Panc1 (cell line): ENCODE data around the gene TMEM219. TPM values are rescaled to one million over a fixed set of nuclear protein-coding genes. Genes with fewer than 3 reads are reported as not detected.

Source experiments
- total RNA-seq: library from RNA; stranded (reverse); gene quantifications from one replicate; pipeline ENCODE4 v1.2.1, GENCODE V29; 2021; ENCODE audit not compliant: unreplicated experiment

TMEM219 gene
- total RNA-seq, 1 experiment from 2014 or later, result 161 TPM

Other genes with a start within 250 kb of the TMEM219 start
- 0.18 TPM for gene C16orf54, start 216.1 kb upstream of the TMEM219 start, total RNA-seq
- gene ZG16, start 183.8 kb upstream of the TMEM219 start, total RNA-seq, result not detected
- gene KIF22, start 171.3 kb upstream of the TMEM219 start, total RNA-seq, result 111 TPM
- gene MAZ, start 155.6 kb upstream of the TMEM219 start, total RNA-seq, result 426 TPM
- gene PRRT2, start 149.9 kb upstream of the TMEM219 start, total RNA-seq, result 9.7 TPM
- 42.5 TPM for gene PAGR1, start 145.9 kb upstream of the TMEM219 start, total RNA-seq
- 107 TPM for gene MVP, start 141.6 kb upstream of the TMEM219 start, total RNA-seq
- 71.6 TPM for gene CDIPT, start 98.9 kb upstream of the TMEM219 start, total RNA-seq
- gene SEZ6L2, start 62.5 kb upstream of the TMEM219 start, total RNA-seq, result 70.7 TPM
- 87.0 TPM for gene ASPHD1, start 61.6 kb upstream of the TMEM219 start, total RNA-seq
- gene KCTD13, start 35.9 kb upstream of the TMEM219 start, total RNA-seq, result 45.7 TPM
- 99.4 TPM for gene TAOK2, start 11.8 kb downstream of the TMEM219 start, total RNA-seq
- 25.3 TPM for gene HIRIP3, start 33.5 kb downstream of the TMEM219 start, total RNA-seq
- gene INO80E, start 34.2 kb downstream of the TMEM219 start, total RNA-seq, result 104 TPM
- 3.2 TPM for gene DOC2A, start 48.9 kb downstream of the TMEM219 start, total RNA-seq
- gene C16orf92, start 61.1 kb downstream of the TMEM219 start, total RNA-seq, result not detected
- gene TLCD3B, start 69.2 kb downstream of the TMEM219 start, total RNA-seq, result 3.5 TPM
- gene ALDOA, start 103.7 kb downstream of the TMEM219 start, total RNA-seq, result 2,516 TPM
- 186 TPM for gene PPP4C, start 113.9 kb downstream of the TMEM219 start, total RNA-seq
- 0.46 TPM for gene TBX6, start 129.8 kb downstream of the TMEM219 start, total RNA-seq
- 0.69 TPM for gene YPEL3, start 134.1 kb downstream of the TMEM219 start, total RNA-seq
- 2.5 TPM for gene GDPD3, start 151.5 kb downstream of the TMEM219 start, total RNA-seq
- 47.1 TPM for gene MAPK3, start 161.1 kb downstream of the TMEM219 start, total RNA-seq
- 3.7 TPM for gene CORO1A, start 221.5 kb downstream of the TMEM219 start, total RNA-seq
- gene BOLA2B, start 231.6 kb downstream of the TMEM219 start, total RNA-seq, result 178 TPM
- 18.5 TPM for gene SLX1A, start 231.8 kb downstream of the TMEM219 start, total RNA-seq
- 16.8 TPM for gene SULT1A3, start 237.2 kb downstream of the TMEM219 start, total RNA-seq